Fibroblast of lung (primary cell): ENCODE measurements around the gene LDLRAD4. TPM values are rescaled to one million over a fixed set of nuclear protein-coding genes. Genes with fewer than 3 reads are reported as not detected.
A peak's percentile ranks its signal among the peaks of the same experiment; 100 is the strongest.

Source experiments
- DNase-seq, 2 donors: peaks; one replicate each; pipeline versions ENCODE4 v3.0.0 to v3.0.0-alpha.2; 2010; ENCODE audit warnings: low read depth in 2 of 2
- H2AFZ ChIP-seq: 2 replicates; pipeline ENCODE4 v1.5.1; 2012; ENCODE audit warnings: low read length, control low read depth, inconsistent platforms
- H3K27ac ChIP-seq: 2 replicates; pipeline ENCODE4 v1.5.1; 2011; ENCODE audit warnings: low read length, control low read depth; ENCODE audit not compliant: insufficient read depth
- H3K27me3 ChIP-seq: 2 replicates; pipeline ENCODE4 v1.5.1; 2011; ENCODE audit warnings: mild to moderate bottlenecking, low read length; ENCODE audit not compliant: control insufficient read depth, insufficient read depth
- H3K36me3 ChIP-seq: 2 replicates; pipeline ENCODE4 v1.5.1; 2011; ENCODE audit warnings: low read length; ENCODE audit not compliant: control insufficient read depth, insufficient read depth
- H3K4me1 ChIP-seq: 2 replicates; pipeline ENCODE4 v1.5.1; 2011; ENCODE audit warnings: low read length; ENCODE audit not compliant: control insufficient read depth, insufficient read depth; ENCODE audit errors: extremely low read depth
- H3K4me2 ChIP-seq: 2 replicates; pipeline ENCODE4 v1.5.1; 2011; ENCODE audit warnings: low read length, control low read depth; ENCODE audit not compliant: insufficient read depth; ENCODE audit errors: extremely low read depth
- H3K4me3 ChIP-seq, 4 experiments: fragments of 200-600 bp in 1 of 4; sonication (generic) in 1 of 4; replicated peaks in 1 of 4; 2 replicates each; pipeline ENCODE4 v1.5.1; 2011 to 2016; ENCODE audit warnings: low read length in 4 of 4, low read depth in 3 of 4, mild to moderate bottlenecking in 3 of 4, control low read depth in 2 of 4, inconsistent platforms in 1 of 4, mixed read lengths in 1 of 4; ENCODE audit not compliant: insufficient read depth in 1 of 4; ENCODE audit errors: control extremely low read depth in 1 of 4
- H3K79me2 ChIP-seq: 2 replicates; pipeline ENCODE4 v1.5.1; 2012; ENCODE audit warnings: mild to moderate bottlenecking, low read length, inconsistent platforms; ENCODE audit not compliant: control insufficient read depth, insufficient read depth
- H3K9ac ChIP-seq: 2 replicates; pipeline ENCODE4 v1.5.1; 2011; ENCODE audit warnings: mild to moderate bottlenecking, low read length, control low read depth; ENCODE audit not compliant: insufficient read depth
- H3K9me3 ChIP-seq: 2 replicates; pipeline ENCODE4 v1.5.1; 2012; ENCODE audit warnings: low read depth, low read length; ENCODE audit not compliant: control insufficient read depth, insufficient read depth
- H4K20me1 ChIP-seq: 2 replicates; pipeline ENCODE4 v1.5.1; 2011; ENCODE audit warnings: low read length; ENCODE audit not compliant: control insufficient read depth, insufficient read depth; ENCODE audit errors: extremely low read depth
- EZH2 ChIP-seq: IDR thresholded peaks from 2 replicates; pipeline ENCODE4 v1.5.1; 2012; ENCODE audit warnings: low read length, control low read depth, mild to moderate bottlenecking; ENCODE audit errors: missing control alignments
- polyA plus RNA-seq, 2 donors: library from polyadenylated mRNA; depleted of rRNA in 1 of 2; stranded (reverse) in 1 of 2; unstranded in 1 of 2; fragments of >200 nt; gene quantifications; 2 replicates each; pipeline ENCODE4 v1.2.1, GENCODE V29; 2011 to 2012; ENCODE audit warnings: missing spikeins in 1 of 2
- total RNA-seq: library from RNA; depleted of rRNA; stranded (reverse); fragments of >200 nt; gene quantifications from 2 replicates; pipeline ENCODE4 v1.2.1, GENCODE V29; 2014
- TF ChIP-seq, protein P1 (sequence below), 2 donors: IDR thresholded peaks in 1 of 2; conservative IDR thresholded peaks in 1 of 2; 1 replicate in 1 of 2; 2 replicates in 1 of 2; pipeline ENCODE4 v1.5.1; 2011 to 2012; ENCODE audit warnings: low read length in 2 of 2, control low read depth in 1 of 2, inconsistent platforms in 1 of 2, low read depth in 1 of 2, mild to moderate bottlenecking in 1 of 2

LDLRAD4 gene
- total and polyA plus RNA-seq, 2 donors (not counting 1 experiment from before 2014, with no cell fraction given) = not detected

DNA sequence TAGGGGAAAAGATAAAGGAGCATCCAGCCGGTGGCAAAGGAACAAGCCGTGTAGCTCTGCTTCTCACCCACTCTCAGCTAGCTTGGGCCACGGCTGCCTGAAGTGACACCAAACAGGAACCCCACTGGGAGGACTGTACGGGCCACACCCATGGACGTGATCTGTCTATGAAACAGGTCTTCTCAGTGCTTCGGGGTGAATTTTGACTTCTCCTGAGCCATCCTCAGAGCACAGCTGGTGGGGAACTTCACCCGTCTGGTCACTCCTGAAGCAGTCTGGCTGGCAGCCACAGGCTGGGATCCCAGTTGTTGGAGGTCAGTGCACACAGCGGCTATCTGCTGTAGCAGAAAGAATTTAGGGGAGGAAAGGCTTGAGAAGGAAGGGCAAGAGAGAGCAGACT lies 284.0 kb downstream of the LDLRAD4 start:
- no peak overlapping the region for H2AFZ ChIP-seq
- peak in 1 of 2 donors; percentile 35 for DNase-seq

DNA sequence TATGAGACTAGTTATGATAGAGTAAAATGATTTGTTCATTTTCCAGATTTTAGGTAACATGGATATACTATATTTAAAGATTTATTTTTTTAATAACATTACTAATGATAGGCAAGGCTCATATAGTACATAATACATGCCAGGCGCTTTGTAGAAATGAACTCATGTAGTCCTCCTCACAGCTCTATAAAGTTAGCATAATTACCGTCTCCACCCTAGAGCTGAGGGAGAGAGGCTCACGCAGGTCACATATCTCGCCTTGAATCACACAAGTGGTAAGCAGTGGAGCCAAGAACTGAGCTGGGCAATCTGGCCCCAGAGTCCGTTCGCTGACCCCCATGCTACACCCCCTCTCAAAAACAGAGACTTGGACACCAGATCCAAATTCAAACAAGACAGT lies 285.3 kb downstream of the LDLRAD4 start:
- Histone ChIP-seq H3K4me1 (no peaks in the 10 kb centered on the region), H3K27me3 (peaks cover 3% of the 10 kb centered on the region), H3K27ac (no peak overlapping the region), H3K79me2 (no peaks in the 10 kb centered on the region), H3K36me3 (no peaks in the 10 kb centered on the region), H2AFZ (no peak overlapping the region), H3K4me3 (no peak overlapping the region), H3K9me3 (no peaks in the 10 kb centered on the region), H3K9ac (no peak overlapping the region), H3K4me2 (no peak overlapping the region), H4K20me1 (no peaks in the 10 kb centered on the region)
- TF ChIP-seq EZH2 = no peak
- TF ChIP-seq, protein P1, sequence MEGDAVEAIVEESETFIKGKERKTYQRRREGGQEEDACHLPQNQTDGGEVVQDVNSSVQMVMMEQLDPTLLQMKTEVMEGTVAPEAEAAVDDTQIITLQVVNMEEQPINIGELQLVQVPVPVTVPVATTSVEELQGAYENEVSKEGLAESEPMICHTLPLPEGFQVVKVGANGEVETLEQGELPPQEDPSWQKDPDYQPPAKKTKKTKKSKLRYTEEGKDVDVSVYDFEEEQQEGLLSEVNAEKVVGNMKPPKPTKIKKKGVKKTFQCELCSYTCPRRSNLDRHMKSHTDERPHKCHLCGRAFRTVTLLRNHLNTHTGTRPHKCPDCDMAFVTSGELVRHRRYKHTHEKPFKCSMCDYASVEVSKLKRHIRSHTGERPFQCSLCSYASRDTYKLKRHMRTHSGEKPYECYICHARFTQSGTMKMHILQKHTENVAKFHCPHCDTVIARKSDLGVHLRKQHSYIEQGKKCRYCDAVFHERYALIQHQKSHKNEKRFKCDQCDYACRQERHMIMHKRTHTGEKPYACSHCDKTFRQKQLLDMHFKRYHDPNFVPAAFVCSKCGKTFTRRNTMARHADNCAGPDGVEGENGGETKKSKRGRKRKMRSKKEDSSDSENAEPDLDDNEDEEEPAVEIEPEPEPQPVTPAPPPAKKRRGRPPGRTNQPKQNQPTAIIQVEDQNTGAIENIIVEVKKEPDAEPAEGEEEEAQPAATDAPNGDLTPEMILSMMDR (conservative IDR thresholded peaks at IDR 0.05 in 1 of 2, IDR thresholded peaks at IDR 0.05 in 1 of 2; ENCODE audit: low read depth in 1 of 2, low read length in 2 of 2) = no peak
- DNase-seq = no peak

More for the DNA sequence above, 284.0 kb downstream of the LDLRAD4 start:
- peaks cover 3% of the 10 kb centered on the region for H3K27me3 ChIP-seq
- no peak overlapping the region for H3K4me2 ChIP-seq
- no peaks in the 10 kb centered on the region for H3K79me2 ChIP-seq
- no peaks in the 10 kb centered on the region for H3K4me1 ChIP-seq
- no peak overlapping the region for H3K27ac ChIP-seq
- H3K9ac ChIP-seq = no peak overlapping the region
- TF ChIP-seq, protein P1 (conservative IDR thresholded peaks at IDR 0.05 in 1 of 2, IDR thresholded peaks at IDR 0.05 in 1 of 2; ENCODE audit: low read depth in 1 of 2, low read length in 2 of 2) = no peak
- no peak for TF ChIP-seq EZH2
- H3K36me3 ChIP-seq = no peaks in the 10 kb centered on the region
- H3K9me3 ChIP-seq = no peaks in the 10 kb centered on the region
- H3K4me3 ChIP-seq = no peak overlapping the region
- H4K20me1 ChIP-seq = no peaks in the 10 kb centered on the region

DNA sequence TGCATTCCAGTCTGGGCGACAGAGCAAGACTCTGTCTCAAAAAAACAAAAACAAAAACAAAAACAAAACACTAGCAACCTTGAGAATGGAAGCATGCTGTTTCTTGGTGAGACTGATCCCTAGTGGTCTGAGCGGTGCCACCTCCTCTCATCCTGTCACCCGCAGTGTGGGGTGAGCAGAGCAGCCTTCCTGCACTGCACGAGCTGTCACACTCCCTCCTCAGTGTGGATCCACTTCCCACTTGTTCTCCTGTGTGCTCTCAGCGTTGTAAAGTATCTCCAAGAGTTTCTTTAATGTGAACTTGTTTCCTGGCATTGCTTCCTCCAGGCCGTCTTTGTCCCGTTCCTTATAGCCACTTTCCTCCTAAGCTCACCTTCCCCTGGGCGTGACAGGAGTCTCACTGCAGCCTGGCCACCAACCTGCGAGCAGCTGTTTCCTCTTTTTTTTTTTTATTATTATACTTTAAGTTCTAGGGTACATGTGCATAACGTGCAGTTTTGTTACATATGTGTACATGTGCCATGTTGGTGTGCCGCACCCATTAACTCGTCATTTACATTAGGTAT lies 287.3 kb downstream of the LDLRAD4 start:
- no peak overlapping the region for H3K9ac ChIP-seq
- H4K20me1 ChIP-seq = no peaks in the 10 kb centered on the region
- H3K36me3 ChIP-seq = no peaks in the 10 kb centered on the region
- H3K4me2 ChIP-seq = no peak overlapping the region
- H3K27ac ChIP-seq = no peak overlapping the region
- DNase-seq = no peak
- H3K9me3 ChIP-seq = no peaks in the 10 kb centered on the region
- no peak overlapping the region for H3K4me3 ChIP-seq
- peaks cover 3% of the 10 kb centered on the region for H3K27me3 ChIP-seq
- H3K79me2 ChIP-seq = no peaks in the 10 kb centered on the region
- no peaks in the 10 kb centered on the region for H3K4me1 ChIP-seq
- no peak for TF ChIP-seq EZH2
- TF ChIP-seq, protein P1 (conservative IDR thresholded peaks at IDR 0.05 in 1 of 2, IDR thresholded peaks at IDR 0.05 in 1 of 2; ENCODE audit: low read depth in 1 of 2, low read length in 2 of 2) = no peak
- H2AFZ ChIP-seq = no peak overlapping the region
